HL-60/S4 (cell line): ENCODE measurements around the gene RELA.
"Not testable (repeated sequence)": the region's sequence is repeated elsewhere in the genome, so short reads cannot be mapped to it uniquely, and the experiment has no call there.

ENCODE experiments used
- in situ Hi-C: fragments of 300-500 bp; cut with MboI; formaldehyde crosslinking; loops from 2 replicates; pipeline ENCODE4 v1.14.3; 2022; ENCODE audit warnings: low sequenced_read_pairs

The RELA gene

GRCh38 chr11:65649656-65650546, 12.8 kb downstream of the RELA start:
- in situ Hi-C loops, result no loop called here

- in situ Hi-C loops, result no loop called here
Observed at GRCh38 chr11:65648997-65649493, 13.7 kb downstream of the RELA start.

- in situ Hi-C loops, result no loop called here
Observed at GRCh38 chr11:65646958-65647701, 15.6 kb downstream of the RELA start.

DNA sequence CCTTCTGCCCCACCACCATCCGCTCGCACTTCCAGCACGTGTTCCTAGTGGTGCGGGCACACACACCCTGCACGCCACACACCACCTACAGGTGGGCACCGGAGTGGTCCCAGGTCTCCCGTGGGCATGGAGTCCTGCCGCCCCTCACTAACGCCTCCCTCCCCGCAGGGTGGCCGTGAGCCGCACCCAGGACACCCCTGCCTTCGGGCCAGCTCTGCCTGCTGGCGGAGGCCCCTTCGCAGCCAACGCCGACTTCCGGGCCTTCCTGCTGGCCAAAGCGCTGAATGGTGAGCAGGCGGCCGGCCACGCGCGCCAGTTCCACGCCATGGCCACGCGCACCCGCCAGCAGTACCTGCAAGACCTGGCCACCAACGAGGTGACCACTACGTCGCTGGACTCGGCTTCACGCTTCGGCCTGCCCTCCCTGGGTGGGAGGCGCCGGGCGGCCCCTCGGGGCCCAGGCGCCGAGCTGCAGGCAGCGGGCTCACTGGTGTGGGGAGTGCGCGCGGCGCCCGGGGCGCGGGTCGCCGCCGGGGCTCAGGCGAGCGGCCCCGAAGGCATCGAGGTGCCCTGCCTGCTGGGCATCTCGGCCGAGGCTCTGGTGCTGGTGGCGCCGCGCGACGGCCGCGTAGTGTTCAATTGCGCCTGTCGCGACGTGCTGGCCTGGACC, 16.3 kb downstream of the RELA start:
- in situ Hi-C loops, result no loop called here

DNA sequence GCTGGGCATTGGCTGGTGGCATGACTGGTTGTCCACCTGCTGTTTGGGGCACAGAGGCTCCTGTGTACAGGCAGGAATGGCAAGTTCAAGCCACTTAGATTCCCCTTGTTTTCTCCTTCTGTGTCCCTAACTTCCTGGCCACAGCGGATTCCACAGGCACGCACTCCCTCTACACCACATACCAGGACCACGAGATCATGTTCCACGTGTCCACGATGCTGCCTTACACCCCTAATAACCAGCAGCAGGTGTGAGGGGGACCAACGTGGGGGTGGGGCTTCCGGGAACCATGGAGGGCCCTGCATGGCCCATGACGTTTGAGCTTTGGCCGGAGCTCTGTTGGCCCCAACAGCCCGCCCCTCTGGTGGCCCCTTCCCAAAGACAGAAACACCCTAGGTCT, 17.0 kb downstream of the RELA start:
- in situ Hi-C loops, result no loop called here

DNA sequence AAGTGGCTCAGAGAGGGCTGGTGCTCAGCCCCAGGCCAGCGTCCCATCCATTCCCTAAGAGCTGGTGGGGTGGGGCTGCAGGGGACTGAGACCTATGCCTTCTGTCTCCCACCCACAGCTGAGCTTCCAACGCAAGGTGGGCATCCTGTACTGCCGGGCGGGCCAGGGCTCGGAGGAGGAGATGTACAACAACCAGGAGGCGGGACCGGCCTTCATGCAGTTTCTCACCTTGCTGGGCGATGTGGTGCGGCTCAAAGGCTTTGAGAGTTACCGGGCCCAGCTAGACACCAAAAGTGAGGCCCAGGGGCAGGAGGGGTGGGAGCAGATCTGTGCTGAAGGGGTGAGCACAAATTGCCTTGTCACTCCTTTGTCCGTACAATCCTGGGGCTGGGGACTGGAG, 17.9 kb downstream of the RELA start:
- in situ Hi-C loops, result no loop called here

GRCh38 chr11:65643971-65644370, 18.7 kb downstream of the RELA start:
- in situ Hi-C loops, result no loop called here

GRCh38 chr11:65642014-65642671, 20.6 kb downstream of the RELA start:
- in situ Hi-C loops, result no loop called here

- in situ Hi-C loops, result no loop called here
Observed at GRCh38 chr11:65641297-65642013, 21.3 kb downstream of the RELA start.

GRCh38 chr11:65640483-65641296, 22.0 kb downstream of the RELA start:
- in situ Hi-C loops, result no loop called here

DNA sequence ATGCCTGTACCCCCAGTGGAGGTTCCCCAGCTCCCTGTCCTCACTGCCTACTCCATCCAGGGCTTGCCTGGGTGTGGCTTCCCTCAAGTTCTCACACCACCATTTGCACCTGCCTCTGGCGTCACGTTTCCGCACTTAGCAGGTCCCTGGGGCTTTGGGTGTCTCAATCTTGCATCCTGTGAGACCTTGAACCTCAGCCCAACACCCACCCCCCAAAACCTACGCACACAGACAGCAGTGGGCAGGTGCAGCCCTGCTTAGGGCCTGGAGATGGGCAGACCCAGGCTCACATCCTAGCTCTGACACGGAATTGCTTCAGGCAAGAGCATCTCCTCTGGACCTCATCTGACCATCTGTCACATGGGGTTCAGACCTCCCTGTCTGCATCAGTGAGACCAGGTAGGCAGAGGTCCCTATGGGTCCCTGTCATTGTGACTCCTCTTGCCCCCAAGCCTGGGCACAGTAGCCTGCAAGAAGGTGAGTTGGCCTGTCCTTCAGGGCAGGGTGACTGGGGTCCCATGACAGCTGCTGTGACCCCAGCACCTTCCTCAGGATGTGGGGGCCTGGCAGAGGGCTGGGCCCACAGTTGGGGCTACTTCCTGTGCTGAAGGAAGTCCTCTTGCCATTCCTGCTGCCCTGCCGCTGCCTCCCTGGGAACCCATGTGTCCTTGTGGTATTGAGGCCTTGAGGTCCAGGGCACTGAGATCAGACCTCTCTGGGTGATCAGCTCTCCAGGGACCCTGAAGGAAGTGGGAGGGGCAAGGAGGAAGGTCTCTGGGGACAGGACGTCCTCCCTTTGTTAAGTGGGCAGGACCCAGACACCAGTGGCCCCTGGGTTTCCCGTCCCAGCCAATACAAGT, 22.9 kb downstream of the RELA start:
- in situ Hi-C loops, result no loop called here

- in situ Hi-C loops, result not testable (repeated sequence)
Observed at GRCh38 chr11:65639228-65639597, 23.5 kb downstream of the RELA start.

DNA sequence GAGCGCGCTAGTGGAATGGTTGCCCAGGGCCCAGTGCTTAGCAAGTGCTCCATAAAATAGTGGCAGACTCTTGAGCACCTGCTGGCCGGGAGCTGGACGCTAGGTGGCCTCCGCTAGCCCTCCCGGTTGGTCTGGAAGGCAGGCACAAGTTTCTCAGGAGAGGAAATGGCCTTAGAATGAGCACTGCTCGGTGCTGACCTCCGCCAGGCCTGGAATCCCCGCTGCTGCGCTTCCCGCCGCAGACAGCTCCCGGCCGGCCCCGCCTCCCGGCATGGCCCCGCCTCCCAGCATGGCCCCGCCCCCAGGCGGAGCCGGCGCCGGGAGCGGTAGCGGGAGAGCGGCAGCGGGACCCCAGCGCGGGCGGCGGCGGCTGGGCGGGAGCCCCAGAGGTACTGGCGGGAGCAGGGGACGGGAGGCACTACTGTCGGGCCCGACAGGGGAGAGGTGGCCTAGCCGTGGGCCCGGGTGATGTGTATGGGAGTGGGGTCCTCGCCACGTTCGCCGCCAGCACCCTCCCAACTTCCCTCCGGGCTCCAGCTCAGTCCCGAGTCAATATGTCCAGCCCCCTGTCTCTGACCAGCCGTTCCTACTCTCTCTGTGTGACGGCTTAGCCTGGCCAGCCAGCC, 24.8 kb downstream of the RELA start, which contains the start of gene SIPA1:
SIPA1 (plus strand) TSS at position 308 of the 626 bp plus-strand sequence. CDS start 2,821 bp downstream, outside the sequence.
- in situ Hi-C loops, result no loop called here

DNA sequence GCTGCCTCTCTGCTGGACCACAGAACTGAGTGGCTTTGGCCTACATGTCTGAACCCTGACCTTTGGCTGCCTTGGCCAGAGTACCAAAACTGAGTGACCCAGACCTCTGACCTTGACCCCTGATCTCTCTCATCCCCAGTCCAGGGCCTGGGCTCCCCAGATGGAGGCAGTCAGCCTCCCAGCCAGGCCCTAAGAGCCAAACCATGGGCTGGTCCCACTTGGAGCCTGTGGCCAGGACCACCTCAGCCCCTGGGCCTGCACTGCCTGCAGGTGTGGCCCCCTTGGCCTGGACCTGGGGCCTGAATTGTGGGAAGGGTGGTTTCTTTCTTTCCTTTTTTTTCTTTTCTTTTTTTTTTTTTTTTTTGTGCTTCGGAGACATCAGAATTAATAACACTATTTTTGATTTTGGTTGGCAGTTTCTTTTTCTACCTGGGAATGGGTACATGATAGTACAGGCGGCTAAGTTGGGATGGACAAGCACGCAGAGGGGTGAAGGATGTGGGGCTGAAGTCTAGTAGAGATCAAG, 25.6 kb downstream of the RELA start:
- in situ Hi-C loops, result no loop called here

- in situ Hi-C loops, result no loop called here
Observed at GRCh38 chr11:65636108-65637031, 26.3 kb downstream of the RELA start.

- in situ Hi-C loops, result no loop called here
Observed at GRCh38 chr11:65634905-65635731, 27.6 kb downstream of the RELA start.
